GM21390 (cell line): ENCODE measurements around the gene PHF12.

Experiments
- ATAC-seq: cut with Tn5 transposase; IDR thresholded peaks from one replicate; pipeline ENCODE4 v1.9.1; 2021; ENCODE audit not compliant: unreplicated experiment

PHF12 gene

GRCh38 chr17:28862561-28862960, 88.8 kb downstream of the PHF12 start:
- ATAC-seq: no peak

- ATAC-seq: no peak
Measured at GRCh38 chr17:28861393-28862203, 89.7 kb downstream of the PHF12 start.

GRCh38 chr17:28860363-28860808, 90.9 kb downstream of the PHF12 start:
- ATAC-seq: no peak

DNA sequence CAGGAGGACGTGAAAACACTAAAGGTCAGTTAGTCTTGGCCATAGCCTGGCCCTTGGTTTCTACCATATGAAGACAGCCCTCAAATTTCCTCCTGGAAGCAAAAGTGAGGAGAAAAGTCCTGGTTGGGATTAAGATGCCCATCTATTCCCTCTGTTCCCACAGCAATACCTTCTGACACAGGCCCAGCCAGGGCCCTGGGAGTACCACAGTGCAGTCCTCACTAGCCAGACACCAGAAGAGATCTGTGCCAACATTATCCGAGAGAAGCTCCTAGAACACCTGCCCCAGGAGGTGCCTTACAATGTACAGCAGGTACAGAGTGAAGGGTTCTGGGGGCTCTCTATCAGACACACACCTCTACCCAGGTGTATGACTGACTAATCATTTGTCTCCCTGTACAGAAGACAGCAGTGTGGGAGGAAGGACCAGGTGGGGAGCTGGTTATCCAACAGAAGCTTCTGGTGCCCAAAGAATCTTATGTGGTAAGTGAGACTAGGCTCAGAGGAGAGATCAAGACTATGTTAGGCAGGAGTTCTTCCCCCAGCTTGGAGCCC, 92.4 kb downstream of the PHF12 start:
- ATAC-seq: no peak

DNA sequence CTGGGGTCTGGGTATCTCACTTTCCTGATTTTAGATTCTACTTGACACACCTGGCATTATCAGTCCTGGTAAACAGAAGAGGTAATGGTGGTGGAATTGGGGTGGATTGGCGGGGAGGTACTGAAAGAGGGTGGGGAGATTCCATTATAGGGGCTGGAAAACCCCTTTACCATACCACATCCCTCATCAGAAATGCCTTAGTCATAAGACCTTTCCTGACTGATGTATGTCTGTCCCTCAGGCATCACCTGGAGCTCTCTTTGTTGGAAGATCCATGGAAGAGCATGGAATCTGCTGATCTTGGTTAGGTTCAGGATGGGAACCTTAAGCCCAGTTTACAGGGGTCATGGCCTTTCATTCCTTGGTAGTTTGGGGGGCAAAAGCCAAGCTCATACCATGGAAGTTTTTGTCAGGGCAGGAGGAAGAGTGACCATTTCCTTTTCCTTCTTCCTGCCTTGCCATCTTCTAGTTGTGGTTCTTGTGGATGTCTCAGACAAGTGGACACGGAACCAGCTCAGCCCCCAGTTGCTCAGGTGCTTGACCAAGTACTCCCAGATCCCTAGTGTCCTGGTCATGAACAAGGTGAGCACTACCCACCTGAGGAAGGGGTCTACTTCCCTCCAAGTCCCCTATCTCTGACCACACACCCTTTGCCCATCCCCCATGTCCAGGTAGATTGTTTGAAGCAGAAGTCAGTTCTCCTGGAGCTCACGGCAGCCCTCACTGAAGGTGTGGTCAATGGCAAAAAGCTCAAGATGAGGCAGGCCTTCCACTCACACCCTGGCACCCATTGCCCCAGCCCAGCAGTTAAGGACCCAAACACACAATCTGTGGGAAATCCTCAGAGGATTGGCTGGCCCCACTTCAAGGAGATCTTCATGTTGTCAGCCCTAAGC, 93.2 kb downstream of the PHF12 start:
- no peak for ATAC-seq

- no peak for ATAC-seq
Measured at GRCh38 chr17:28856028-28856574, 95.2 kb downstream of the PHF12 start.

DNA sequence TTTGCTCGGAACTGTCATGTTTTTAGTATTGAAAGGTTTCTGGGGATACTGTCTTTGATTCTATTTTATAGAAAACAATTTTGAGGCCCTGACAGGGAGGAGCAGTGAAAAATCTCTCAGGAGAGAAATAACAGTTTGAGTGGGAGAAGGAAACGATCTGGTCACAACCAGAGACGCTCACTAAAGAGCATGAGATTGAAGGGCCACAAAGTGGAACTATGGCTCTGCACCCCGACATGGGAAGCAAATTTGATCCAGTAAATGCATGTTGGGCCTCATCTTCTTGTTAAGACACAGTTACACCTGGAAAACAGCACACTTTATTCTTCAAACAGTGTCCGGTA, 96.0 kb downstream of the PHF12 start:
- no peak for ATAC-seq
